ENCODE measurements around the gene ST7L.

GRCh38 chr1:112665857-112666256, 46.9 kb upstream of the ST7L start:
- TF ChIP-seq CTCF (conservative IDR thresholded peaks at IDR 0.05 in 1 of 2, IDR thresholded peaks at IDR 0.05 in 1 of 2; ENCODE audit: low read depth in 1 of 2, low read length in 2 of 2) (no peak), EZH2 (IDR thresholded peaks at IDR 0.05; ENCODE audit: low read length, missing control alignments) (no peak)

Measured in fibroblast of lung (primary cell).